ENCODE measurements around the gene TNK2.

DNA sequence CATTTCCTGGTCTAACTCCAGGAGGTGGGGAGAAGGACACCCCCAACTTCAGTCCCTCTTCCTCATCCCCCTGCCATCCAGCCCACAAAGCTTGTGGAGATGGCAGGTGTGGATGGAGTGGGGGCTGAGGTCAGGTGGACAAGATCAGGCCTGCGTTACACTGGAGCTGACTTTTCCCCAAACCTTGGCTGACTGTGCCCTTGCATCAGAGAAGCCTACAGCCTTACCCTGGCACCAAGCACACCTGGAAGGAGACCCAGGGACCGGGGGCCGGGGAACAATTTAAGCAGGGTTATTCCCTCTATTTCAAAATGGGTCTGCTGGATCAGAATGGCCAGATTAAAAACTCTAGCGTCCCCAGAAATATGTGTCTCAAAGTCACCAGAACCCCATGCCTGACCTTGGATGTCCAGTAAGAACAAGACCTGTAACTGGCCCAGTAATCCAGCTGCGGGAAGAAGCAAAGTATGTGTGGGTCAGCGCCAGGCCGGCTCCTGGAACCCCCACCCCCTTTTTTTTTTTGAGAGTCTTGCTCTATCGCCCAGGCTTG, 14.4 kb downstream of the TNK2 start:
- TF ChIP-seq, protein P1, sequence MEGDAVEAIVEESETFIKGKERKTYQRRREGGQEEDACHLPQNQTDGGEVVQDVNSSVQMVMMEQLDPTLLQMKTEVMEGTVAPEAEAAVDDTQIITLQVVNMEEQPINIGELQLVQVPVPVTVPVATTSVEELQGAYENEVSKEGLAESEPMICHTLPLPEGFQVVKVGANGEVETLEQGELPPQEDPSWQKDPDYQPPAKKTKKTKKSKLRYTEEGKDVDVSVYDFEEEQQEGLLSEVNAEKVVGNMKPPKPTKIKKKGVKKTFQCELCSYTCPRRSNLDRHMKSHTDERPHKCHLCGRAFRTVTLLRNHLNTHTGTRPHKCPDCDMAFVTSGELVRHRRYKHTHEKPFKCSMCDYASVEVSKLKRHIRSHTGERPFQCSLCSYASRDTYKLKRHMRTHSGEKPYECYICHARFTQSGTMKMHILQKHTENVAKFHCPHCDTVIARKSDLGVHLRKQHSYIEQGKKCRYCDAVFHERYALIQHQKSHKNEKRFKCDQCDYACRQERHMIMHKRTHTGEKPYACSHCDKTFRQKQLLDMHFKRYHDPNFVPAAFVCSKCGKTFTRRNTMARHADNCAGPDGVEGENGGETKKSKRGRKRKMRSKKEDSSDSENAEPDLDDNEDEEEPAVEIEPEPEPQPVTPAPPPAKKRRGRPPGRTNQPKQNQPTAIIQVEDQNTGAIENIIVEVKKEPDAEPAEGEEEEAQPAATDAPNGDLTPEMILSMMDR (tag by site-specific recombination; IDR thresholded peaks at IDR 0.05): no peak
- TF ChIP-seq, protein P2, sequence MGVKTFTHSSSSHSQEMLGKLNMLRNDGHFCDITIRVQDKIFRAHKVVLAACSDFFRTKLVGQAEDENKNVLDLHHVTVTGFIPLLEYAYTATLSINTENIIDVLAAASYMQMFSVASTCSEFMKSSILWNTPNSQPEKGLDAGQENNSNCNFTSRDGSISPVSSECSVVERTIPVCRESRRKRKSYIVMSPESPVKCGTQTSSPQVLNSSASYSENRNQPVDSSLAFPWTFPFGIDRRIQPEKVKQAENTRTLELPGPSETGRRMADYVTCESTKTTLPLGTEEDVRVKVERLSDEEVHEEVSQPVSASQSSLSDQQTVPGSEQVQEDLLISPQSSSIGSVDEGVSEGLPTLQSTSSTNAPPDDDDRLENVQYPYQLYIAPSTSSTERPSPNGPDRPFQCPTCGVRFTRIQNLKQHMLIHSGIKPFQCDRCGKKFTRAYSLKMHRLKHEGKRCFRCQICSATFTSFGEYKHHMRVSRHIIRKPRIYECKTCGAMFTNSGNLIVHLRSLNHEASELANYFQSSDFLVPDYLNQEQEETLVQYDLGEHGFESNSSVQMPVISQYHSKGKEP (tag by site-specific recombination; IDR thresholded peaks at IDR 0.05): no peak
- no peak for TF ChIP-seq ZNF529 (tag by site-specific recombination; IDR thresholded peaks at IDR 0.05; ENCODE audit: insufficient replicate concordance)
- TF ChIP-seq ZNF510 (tag by site-specific recombination; IDR thresholded peaks at IDR 0.05; ENCODE audit: insufficient replicate concordance): no peak
- TF ChIP-seq ZIC2 (tag by site-specific recombination; IDR thresholded peaks at IDR 0.05): no peak
- TF ChIP-seq, protein P3, sequence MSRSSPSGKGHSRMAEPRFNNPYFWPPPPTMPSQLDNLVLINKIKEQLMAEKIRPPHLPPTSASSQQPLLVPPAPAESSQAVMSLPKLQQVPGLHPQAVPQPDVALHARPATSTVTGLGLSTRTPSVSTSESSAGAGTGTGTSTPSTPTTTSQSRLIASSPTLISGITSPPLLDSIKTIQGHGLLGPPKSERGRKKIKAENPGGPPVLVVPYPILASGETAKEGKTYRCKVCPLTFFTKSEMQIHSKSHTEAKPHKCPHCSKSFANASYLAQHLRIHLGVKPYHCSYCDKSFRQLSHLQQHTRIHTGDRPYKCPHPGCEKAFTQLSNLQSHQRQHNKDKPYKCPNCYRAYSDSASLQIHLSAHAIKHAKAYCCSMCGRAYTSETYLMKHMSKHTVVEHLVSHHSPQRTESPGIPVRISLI (tag by site-specific recombination; IDR thresholded peaks at IDR 0.05): no peak
- TF ChIP-seq KLF9 (tag by site-specific recombination; IDR thresholded peaks at IDR 0.05; ENCODE audit: low read depth): no peak
- TF ChIP-seq, protein P4, sequence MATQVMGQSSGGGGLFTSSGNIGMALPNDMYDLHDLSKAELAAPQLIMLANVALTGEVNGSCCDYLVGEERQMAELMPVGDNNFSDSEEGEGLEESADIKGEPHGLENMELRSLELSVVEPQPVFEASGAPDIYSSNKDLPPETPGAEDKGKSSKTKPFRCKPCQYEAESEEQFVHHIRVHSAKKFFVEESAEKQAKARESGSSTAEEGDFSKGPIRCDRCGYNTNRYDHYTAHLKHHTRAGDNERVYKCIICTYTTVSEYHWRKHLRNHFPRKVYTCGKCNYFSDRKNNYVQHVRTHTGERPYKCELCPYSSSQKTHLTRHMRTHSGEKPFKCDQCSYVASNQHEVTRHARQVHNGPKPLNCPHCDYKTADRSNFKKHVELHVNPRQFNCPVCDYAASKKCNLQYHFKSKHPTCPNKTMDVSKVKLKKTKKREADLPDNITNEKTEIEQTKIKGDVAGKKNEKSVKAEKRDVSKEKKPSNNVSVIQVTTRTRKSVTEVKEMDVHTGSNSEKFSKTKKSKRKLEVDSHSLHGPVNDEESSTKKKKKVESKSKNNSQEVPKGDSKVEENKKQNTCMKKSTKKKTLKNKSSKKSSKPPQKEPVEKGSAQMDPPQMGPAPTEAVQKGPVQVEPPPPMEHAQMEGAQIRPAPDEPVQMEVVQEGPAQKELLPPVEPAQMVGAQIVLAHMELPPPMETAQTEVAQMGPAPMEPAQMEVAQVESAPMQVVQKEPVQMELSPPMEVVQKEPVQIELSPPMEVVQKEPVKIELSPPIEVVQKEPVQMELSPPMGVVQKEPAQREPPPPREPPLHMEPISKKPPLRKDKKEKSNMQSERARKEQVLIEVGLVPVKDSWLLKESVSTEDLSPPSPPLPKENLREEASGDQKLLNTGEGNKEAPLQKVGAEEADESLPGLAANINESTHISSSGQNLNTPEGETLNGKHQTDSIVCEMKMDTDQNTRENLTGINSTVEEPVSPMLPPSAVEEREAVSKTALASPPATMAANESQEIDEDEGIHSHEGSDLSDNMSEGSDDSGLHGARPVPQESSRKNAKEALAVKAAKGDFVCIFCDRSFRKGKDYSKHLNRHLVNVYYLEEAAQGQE (tag by site-specific recombination; IDR thresholded peaks at IDR 0.05): no peak

Data from HEK293 (cell line).